K562 (cell line): ENCODE results near the gene NPR3. TPM values are rescaled to one million over a fixed set of nuclear protein-coding genes. Genes with fewer than 3 reads are reported as not detected.

Experiments
- ATAC-seq: fragments of 200-7000 bp; cut with Tn5 transposase; 3 replicates; pipeline ENCODE4 v1.9.1; 2020; ENCODE audit warnings: moderate library complexity
- BruUV-seq: library from RNA; stranded (reverse); fragments of 400-500 nt; replicated peaks from 2 replicates; lab custom pipeline; 2021; lab: Mats Ljungman, UMichigan
- CTCF ChIA-PET: fragments of 300-600 bp; formaldehyde crosslinking; extraction: SDS; loops from one replicate; lab custom pipeline; 2021; ENCODE audit warnings: low intra/inter-chr PET ratio; lab: Yijun Ruan, JAX
- POLR2A ChIA-PET: fragments of 300-600, 350-650 bp; sonication (Branson Sonifier 250); formaldehyde crosslinking; extraction: SDS; loops from one replicate; lab custom pipeline; 2021; ENCODE audit warnings: antibody characterized with exemption, inconsistent platforms; lab: Yijun Ruan, JAX
- DNase-seq, 4 experiments: peaks; one replicate each; pipeline versions ENCODE4 v3.0.0 to v3.0.0-alpha.2; 2011 to 2018; ENCODE audit warnings: low spot score in 3 of 4, mixed read lengths in 3 of 4; ENCODE audit errors: extremely low read depth in 1 of 4
- FAIRE-seq: peaks from 2 replicates; lab custom pipeline; 2011; peaks lifted over from hg19 to GRCh38; lab: Jason Lieb, UNC
- H2AFZ ChIP-seq: 2 replicates; pipeline ENCODE4 v1.6.0; 2011; ENCODE audit warnings: low read depth, low read length, control low read depth, inconsistent platforms
- H3K27ac ChIP-seq: fragments of 200-600 bp; 3 replicates; pipeline ENCODE4 v1.8.0; 2011; ENCODE audit warnings: low read depth, mild to moderate bottlenecking, control low read depth, inconsistent platforms, low read length, moderate library complexity, mixed read lengths; ENCODE audit errors: extremely low read depth
- H3K27me3 ChIP-seq, 2 experiments: fragments of 300-600 bp in 1 of 2; 2 replicates in 1 of 2; 3 replicates in 1 of 2; pipeline versions ENCODE4 v1.6.0 to v1.8.0; 2011; ENCODE audit warnings: inconsistent platforms in 2 of 2, low read length in 2 of 2, mild to moderate bottlenecking in 1 of 2, mixed read lengths in 1 of 2, moderate library complexity in 1 of 2; ENCODE audit not compliant: control insufficient read depth in 2 of 2, insufficient read depth in 2 of 2
- H3K36me3 ChIP-seq: fragments of 300-600 bp; 3 replicates; pipeline ENCODE4 v1.8.0; 2011; ENCODE audit warnings: mild to moderate bottlenecking, low read length, inconsistent platforms; ENCODE audit not compliant: control insufficient read depth, insufficient read depth
- H3K4me1 ChIP-seq, 2 experiments: fragments of 200-600 bp in 1 of 2; replicated peaks in 1 of 2; 2 replicates in 1 of 2; 3 replicates in 1 of 2; pipeline versions ENCODE4 v1.5.1 to v1.8.0; 2011; ENCODE audit warnings: inconsistent platforms in 2 of 2, low read length in 2 of 2, mild to moderate bottlenecking in 1 of 2, mixed read lengths in 1 of 2, moderate library complexity in 1 of 2; ENCODE audit not compliant: control insufficient read depth in 2 of 2, insufficient read depth in 2 of 2
- H3K4me2 ChIP-seq: 2 replicates; pipeline ENCODE4 v1.6.1; 2011; ENCODE audit warnings: low read length, control low read depth, inconsistent platforms, mixed read lengths; ENCODE audit not compliant: insufficient read depth
- H3K4me3 ChIP-seq: fragments of 200-600 bp; sonication (generic), shearing (Covaris generic); 2 replicates; pipeline ENCODE4 v1.5.1; 2016; ENCODE audit warnings: control low read depth, inconsistent platforms
- H3K79me2 ChIP-seq: fragments of 200-600 bp; 3 replicates; pipeline ENCODE4 v1.8.0; 2011; ENCODE audit warnings: low read length, inconsistent platforms; ENCODE audit not compliant: control insufficient read depth, insufficient read depth
- H3K9ac ChIP-seq, 2 experiments: 2 replicates each; pipeline versions ENCODE4 v1.6.0 to v1.6.1; 2011; ENCODE audit warnings: low read depth in 2 of 2, low read length in 2 of 2, control low read depth in 1 of 2, inconsistent platforms in 1 of 2, mild to moderate bottlenecking in 1 of 2, mixed read lengths in 1 of 2; ENCODE audit not compliant: insufficient read depth in 1 of 2
- H3K9me1 ChIP-seq: one replicate; pipeline ENCODE4 v1.6.0; 2011; ENCODE audit warnings: inconsistent platforms, mild to moderate bottlenecking, low read length, moderate library complexity; ENCODE audit not compliant: control insufficient read depth, insufficient read depth
- H3K9me3 ChIP-seq: replicated peaks from 2 replicates; pipeline ENCODE4 v1.5.1; 2011; ENCODE audit warnings: low read depth, low read length, inconsistent platforms; ENCODE audit not compliant: control insufficient read depth, insufficient read depth
- H4K20me1 ChIP-seq: replicated peaks from 2 replicates; pipeline ENCODE4 v1.6.1; 2011; ENCODE audit warnings: low read length, inconsistent platforms, mixed read lengths; ENCODE audit not compliant: control insufficient read depth, insufficient read depth
- CTBP1 ChIP-seq: fragments of 450-650 bp; IDR thresholded peaks from 2 replicates; pipeline ENCODE4 v1.6.1; 2016; ENCODE audit warnings: borderline replicate concordance
- EZH2 ChIP-seq: IDR thresholded peaks from 2 replicates; pipeline ENCODE4 v1.6.1; 2012; ENCODE audit warnings: low read depth, mild to moderate bottlenecking, inconsistent platforms, low read length, borderline replicate concordance
- KHSRP ChIP-seq: fragments of 450-650 bp; IDR thresholded peaks from 2 replicates; pipeline ENCODE4 v1.6.1; 2017
- NCOA2 ChIP-seq, 2 experiments: fragments of 450-650 bp; IDR thresholded peaks; 2 replicates each; pipeline ENCODE4 v1.6.1; 2018; ENCODE audit warnings: mild to moderate bottlenecking in 2 of 2, moderate library complexity in 1 of 2; ENCODE audit not compliant: partially characterized antibody in 2 of 2
- NR2C2 ChIP-seq, 2 experiments: fragments of 200-800 bp in 1 of 2; sonication (Bioruptor generic) in 1 of 2; sonication (generic) in 1 of 2; formaldehyde crosslinking in 1 of 2; IDR thresholded peaks; 2 replicates each; pipeline versions ENCODE4 v1.6.1 to v1.8.0; 2016 to 2022; ENCODE audit warnings: mild to moderate bottlenecking in 1 of 2, missing compliant biosample characterization in 1 of 2, missing genetic modification characterization in 1 of 2, missing genetic modification reagents in 1 of 2
- OTX1 ChIP-seq: fragments of 450-650 bp; formaldehyde crosslinking; IDR thresholded peaks from 2 replicates; pipeline ENCODE4 v1.4.0; 2022; ENCODE audit warnings: mild to moderate bottlenecking
- POLR2AphosphoS2 ChIP-seq: IDR thresholded peaks from 2 replicates; pipeline ENCODE4 v1.6.1; 2012; ENCODE audit warnings: low read length, improper control_type of control experiment
- ZNF347 ChIP-seq: fragments of 450-650 bp; formaldehyde crosslinking; IDR thresholded peaks from 2 replicates; pipeline ENCODE4 v1.4.0; 2020; ENCODE audit warnings: low read depth, mild to moderate bottlenecking, moderate library complexity
- ZNF384 ChIP-seq: IDR thresholded peaks from 2 replicates; pipeline ENCODE4 v1.6.1; 2012; ENCODE audit warnings: low read depth, low read length, improper control_type of control experiment
- WGBS: fragments of 100-300 bp; shearing (Covaris generic); methylation state at CpG from one replicate; pipeline ENCODE4 v1.1.6; 2016; ENCODE audit warnings: low coverage, mixed read lengths; ENCODE audit not compliant: insufficient coverage; ENCODE audit errors: missing lambda C conversion rate; 5-methylcytosine and 5-hydroxymethylcytosine counted together
- in situ Hi-C: fragments of 300-500 bp; cut with MboI; formaldehyde crosslinking; loops from 4 replicates; pipeline ENCODE4 v1.15.0; 2018; ENCODE audit warnings: inconsistent platforms, mixed read lengths
- intact Hi-C: fragments of 100-400 bp; cut with micrococcal nuclease; formaldehyde crosslinking; loops from 2 replicates; pipeline ENCODE4 v1.14.2; 2022
- polyA plus RNA-seq, 8 experiments: library from polyadenylated mRNA; depleted of rRNA in 4 of 8; stranded (reverse) in 5 of 8; unstranded in 3 of 8; fragments of >200 nt; fragmentation: Nextera tagmentation in 2 of 8; fragmentation: Illumina TruSeq in 1 of 8; extraction: Ambion mirVana in 2 of 8; extraction: Trizol in 1 of 8; gene quantifications; 2 replicates each; pipeline versions ENCODE4 v1.2.1 to v1.2.3, GENCODE V29; 2011 to 2014; ENCODE audit warnings: inconsistent platforms in 1 of 8, missing spikeins in 1 of 8
- total RNA-seq, 7 experiments: library from RNA; depleted of rRNA in 6 of 7; stranded (reverse); fragments of >200 nt in 6 of 7; fragmentation: Illumina TruSeq in 2 of 7; extraction: Trizol in 2 of 7; gene quantifications; 2 replicates each; pipeline versions ENCODE4 v1.2.1 to v1.2.3, GENCODE V29; 2011 to 2021; ENCODE audit warnings: low replicate concordance in 1 of 7
- TF ChIP-seq, protein P1 (sequence below): fragments of 250-450 bp; sonication (Bioruptor Pico); IDR thresholded peaks from 2 replicates; pipeline ENCODE4 v1.4.0; 2020; ENCODE audit warnings: mild to moderate bottlenecking
- TF ChIP-seq, protein P2 (sequence below): sonication (generic); formaldehyde crosslinking; IDR thresholded peaks from 2 replicates; pipeline ENCODE4 v1.8.0; 2022; ENCODE audit warnings: mild to moderate bottlenecking, missing genetic modification reagents
- TF ChIP-seq, protein P3 (sequence below): sonication (generic); formaldehyde crosslinking; IDR thresholded peaks from 2 replicates; pipeline ENCODE4 v1.8.0; 2022; ENCODE audit warnings: missing genetic modification reagents, mild to moderate bottlenecking, borderline replicate concordance
- TF ChIP-seq, protein P4 (sequence below): fragments of 200-800 bp; sonication (Bioruptor generic); IDR thresholded peaks from 2 replicates; pipeline ENCODE4 v1.6.1; 2016; ENCODE audit warnings: missing genetic modification characterization, missing compliant biosample characterization

The NPR3 gene
- total and polyA plus RNA-seq, 9 of the 15 experiments (the other 6 are each of a cell fraction or from before 2014, with no cell fraction given), result 0.01 to 0.11 (median 0.04) TPM; not detected in 2

DNA sequence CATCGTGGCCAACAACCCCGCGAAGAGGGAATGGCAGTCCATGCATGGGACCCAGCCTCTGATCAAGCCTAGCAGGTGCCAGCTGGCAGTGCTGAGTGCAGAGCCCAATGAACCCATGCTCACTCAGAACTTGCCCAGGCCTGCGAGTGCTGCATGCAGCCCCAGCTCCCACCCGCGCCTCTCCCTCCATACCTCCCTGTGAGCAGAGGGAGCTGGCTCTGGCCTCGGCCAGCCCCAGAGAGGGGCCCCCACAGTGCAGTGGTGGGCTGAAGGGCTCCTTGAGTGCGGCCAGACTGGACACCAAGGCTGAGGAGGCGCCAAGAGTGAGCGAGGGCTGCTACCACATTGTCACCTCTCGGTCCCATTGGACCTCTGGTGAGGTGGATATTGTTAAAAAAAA is 32.6 kb upstream of the NPR3 start (continued):
- TF ChIP-seq, protein P1, sequence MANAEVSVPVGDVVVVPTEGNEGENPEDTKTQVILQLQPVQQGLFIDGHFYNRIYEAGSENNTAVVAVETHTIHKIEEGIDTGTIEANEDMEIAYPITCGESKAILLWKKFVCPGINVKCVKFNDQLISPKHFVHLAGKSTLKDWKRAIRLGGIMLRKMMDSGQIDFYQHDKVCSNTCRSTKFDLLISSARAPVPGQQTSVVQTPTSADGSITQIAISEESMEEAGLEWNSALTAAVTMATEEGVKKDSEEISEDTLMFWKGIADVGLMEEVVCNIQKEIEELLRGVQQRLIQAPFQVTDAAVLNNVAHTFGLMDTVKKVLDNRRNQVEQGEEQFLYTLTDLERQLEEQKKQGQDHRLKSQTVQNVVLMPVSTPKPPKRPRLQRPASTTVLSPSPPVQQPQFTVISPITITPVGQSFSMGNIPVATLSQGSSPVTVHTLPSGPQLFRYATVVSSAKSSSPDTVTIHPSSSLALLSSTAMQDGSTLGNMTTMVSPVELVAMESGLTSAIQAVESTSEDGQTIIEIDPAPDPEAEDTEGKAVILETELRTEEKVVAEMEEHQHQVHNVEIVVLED, result no peak
- TF ChIP-seq, all 486 proteins: peak for 0

DNA sequence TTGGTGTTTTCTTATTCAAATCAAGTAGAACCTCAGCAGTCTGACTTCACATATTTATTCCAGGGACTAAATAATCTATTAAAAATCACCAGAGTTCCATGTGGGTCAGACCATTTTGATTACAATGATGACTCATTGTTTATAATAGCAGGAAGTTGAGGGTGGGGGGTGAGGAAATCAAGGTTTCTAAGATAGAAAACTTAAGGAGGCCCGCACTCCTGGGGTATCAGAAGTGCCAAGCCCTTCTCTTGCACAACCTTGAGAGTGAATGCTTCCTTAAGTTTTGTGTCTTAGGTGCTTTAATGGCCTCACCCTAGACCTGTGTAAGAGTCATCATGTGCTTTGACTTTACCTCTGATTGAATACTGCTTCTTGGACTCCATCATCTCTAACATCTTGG is 31.9 kb upstream of the NPR3 start:
- H3K4me2 ChIP-seq, result no peak overlapping the region
- H3K36me3 ChIP-seq, result no peaks in the 10 kb centered on the region
- in situ Hi-C loops, result no loop called here
- no peak overlapping the region for H2AFZ ChIP-seq
- FAIRE-seq (no peak), ATAC-seq (no peak), DNase-seq (no peak)
- H3K9ac ChIP-seq, result no peak overlapping the region
- 0% methylated on average over 1 of the region's 1 CpG for WGBS
- intact Hi-C loops, result no loop called here
- POLR2A ChIA-PET, result no interaction called here
- H3K9me3 ChIP-seq, result no peaks in the 10 kb centered on the region
- TF ChIP-seq KHSRP (no peak), NCOA2 (IDR thresholded peaks at IDR 0.05; ENCODE audit: partially characterized antibody in 2 of 2) (no peak), ZNF384 (no peak), ZNF347 (CRISPR knock-in tag) (no peak), NR2C2 (CRISPR knock-in tag; IDR thresholded peaks at IDR 0.05) (no peak), NR2C2 (tag; IDR thresholded peaks at IDR 0.05) (no peak), EZH2 (no peak), CTBP1 (no peak), OTX1 (CRISPR knock-in tag) (no peak), POLR2AphosphoS2 (no peak)
- TF ChIP-seq, protein P2, sequence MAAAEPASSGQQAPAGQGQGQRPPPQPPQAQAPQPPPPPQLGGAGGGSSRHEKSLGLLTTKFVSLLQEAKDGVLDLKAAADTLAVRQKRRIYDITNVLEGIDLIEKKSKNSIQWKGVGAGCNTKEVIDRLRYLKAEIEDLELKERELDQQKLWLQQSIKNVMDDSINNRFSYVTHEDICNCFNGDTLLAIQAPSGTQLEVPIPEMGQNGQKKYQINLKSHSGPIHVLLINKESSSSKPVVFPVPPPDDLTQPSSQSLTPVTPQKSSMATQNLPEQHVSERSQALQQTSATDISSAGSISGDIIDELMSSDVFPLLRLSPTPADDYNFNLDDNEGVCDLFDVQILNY (CRISPR knock-in tag), result no peak
- TF ChIP-seq, protein P3, sequence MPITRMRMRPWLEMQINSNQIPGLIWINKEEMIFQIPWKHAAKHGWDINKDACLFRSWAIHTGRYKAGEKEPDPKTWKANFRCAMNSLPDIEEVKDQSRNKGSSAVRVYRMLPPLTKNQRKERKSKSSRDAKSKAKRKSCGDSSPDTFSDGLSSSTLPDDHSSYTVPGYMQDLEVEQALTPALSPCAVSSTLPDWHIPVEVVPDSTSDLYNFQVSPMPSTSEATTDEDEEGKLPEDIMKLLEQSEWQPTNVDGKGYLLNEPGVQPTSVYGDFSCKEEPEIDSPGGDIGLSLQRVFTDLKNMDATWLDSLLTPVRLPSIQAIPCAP (CRISPR knock-in tag), result no peak
- TF ChIP-seq, protein P4, sequence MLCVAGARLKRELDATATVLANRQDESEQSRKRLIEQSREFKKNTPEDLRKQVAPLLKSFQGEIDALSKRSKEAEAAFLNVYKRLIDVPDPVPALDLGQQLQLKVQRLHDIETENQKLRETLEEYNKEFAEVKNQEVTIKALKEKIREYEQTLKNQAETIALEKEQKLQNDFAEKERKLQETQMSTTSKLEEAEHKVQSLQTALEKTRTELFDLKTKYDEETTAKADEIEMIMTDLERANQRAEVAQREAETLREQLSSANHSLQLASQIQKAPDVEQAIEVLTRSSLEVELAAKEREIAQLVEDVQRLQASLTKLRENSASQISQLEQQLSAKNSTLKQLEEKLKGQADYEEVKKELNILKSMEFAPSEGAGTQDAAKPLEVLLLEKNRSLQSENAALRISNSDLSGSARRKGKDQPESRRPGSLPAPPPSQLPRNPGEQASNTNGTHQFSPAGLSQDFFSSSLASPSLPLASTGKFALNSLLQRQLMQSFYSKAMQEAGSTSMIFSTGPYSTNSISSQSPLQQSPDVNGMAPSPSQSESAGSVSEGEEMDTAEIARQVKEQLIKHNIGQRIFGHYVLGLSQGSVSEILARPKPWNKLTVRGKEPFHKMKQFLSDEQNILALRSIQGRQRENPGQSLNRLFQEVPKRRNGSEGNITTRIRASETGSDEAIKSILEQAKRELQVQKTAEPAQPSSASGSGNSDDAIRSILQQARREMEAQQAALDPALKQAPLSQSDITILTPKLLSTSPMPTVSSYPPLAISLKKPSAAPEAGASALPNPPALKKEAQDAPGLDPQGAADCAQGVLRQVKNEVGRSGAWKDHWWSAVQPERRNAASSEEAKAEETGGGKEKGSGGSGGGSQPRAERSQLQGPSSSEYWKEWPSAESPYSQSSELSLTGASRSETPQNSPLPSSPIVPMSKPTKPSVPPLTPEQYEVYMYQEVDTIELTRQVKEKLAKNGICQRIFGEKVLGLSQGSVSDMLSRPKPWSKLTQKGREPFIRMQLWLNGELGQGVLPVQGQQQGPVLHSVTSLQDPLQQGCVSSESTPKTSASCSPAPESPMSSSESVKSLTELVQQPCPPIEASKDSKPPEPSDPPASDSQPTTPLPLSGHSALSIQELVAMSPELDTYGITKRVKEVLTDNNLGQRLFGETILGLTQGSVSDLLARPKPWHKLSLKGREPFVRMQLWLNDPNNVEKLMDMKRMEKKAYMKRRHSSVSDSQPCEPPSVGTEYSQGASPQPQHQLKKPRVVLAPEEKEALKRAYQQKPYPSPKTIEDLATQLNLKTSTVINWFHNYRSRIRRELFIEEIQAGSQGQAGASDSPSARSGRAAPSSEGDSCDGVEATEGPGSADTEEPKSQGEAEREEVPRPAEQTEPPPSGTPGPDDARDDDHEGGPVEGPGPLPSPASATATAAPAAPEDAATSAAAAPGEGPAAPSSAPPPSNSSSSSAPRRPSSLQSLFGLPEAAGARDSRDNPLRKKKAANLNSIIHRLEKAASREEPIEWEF (CRISPR knock-in tag), result no peak
- no peak overlapping the region for H3K27ac ChIP-seq
- H4K20me1 ChIP-seq, result no peaks in the 10 kb centered on the region
- CTCF ChIA-PET, result no interaction called here
- no TSS peak for BruUV-seq
- H3K4me1 ChIP-seq, result no peaks in the 10 kb centered on the region
- no peak overlapping the region for H3K4me3 ChIP-seq
- no peaks in the 10 kb centered on the region for H3K9me1 ChIP-seq
- H3K27me3 ChIP-seq, result no peaks in the 10 kb centered on the region
- no peaks in the 10 kb centered on the region for H3K79me2 ChIP-seq
